Measurements from ENCODE around the gene NEDD9. TPM values are rescaled to one million over a fixed set of nuclear protein-coding genes. Genes with fewer than 3 reads are reported as not detected.
A peak's percentile ranks its signal among the peaks of the same experiment; 100 is the strongest.

Gene NEDD9
- total RNA-seq, 6 donors from 2014 or later = 122 to 334 (median 173) TPM

GRCh38 chr6:11218102-11218442 lies 14.4 kb downstream of the NEDD9 start:
- Histone ChIP-seq H3K4me3 (no peak overlapping the region), H3K27ac (peak overlapping the region; percentile 82 to 93 (median 92)), H3K4me1 (peaks cover 98 to 100% (median 98%) of the 10 kb centered on the region in 4 donors), H3K27me3 (no peaks in the 10 kb centered on the region), H3K9me3 (no peaks in the 10 kb centered on the region), H3K36me3 (peaks cover 3 to 85% (median 13%) of the 10 kb centered on the region in 4 donors)
- no peak for TF ChIP-seq EP300 (IDR thresholded peaks at IDR 0.05)
- 74 to 84% methylated on average over 3 of the region's 3 CpGs for WGBS, 2 donors
- ATAC-seq (ENCODE audit: low FRiP score in 2 of 2) (no peak), DNase-seq (no peak)

DNA sequence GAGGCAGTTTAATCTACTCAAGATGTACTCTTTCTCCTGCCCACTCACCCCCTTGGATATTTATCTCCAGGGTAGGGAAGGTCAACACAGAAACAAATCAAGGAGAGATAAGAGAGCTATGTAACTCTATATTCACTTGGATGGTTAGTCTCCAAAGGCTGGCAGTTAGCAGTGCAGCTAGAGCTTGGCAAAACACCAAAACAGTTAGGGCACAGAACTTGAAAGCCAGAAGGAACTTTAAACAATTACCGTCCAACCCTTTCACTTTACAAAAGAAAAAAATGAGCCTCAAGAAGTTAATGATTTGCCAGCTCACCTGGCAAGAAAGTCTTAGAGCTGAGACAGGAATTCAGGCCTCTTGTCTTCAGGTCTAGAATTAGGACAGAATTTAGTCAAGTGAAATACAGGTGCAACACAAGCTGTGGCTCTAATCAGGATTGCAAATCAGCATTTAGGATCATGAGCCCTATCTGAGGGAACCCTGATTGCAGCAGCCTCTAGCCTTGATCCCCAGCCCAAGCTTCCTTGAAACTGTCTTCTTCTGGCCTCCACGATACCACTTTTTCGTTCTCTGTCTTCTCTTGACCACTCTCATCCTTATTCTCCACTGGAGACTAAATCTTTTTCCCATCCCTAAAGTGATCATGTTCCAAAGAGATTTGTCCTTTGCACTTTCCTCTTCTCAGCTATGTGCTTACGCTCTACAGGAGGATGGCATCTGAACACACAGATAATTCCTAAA lies 14.9 kb downstream of the NEDD9 start:
- DNase-seq (no peak), ATAC-seq (ENCODE audit: low FRiP score in 2 of 2) (no peak)
- H3K4me3 ChIP-seq = no peak overlapping the region
- H3K27ac ChIP-seq = peak overlapping the region; percentile 82 to 93 (median 92)
- H3K9me3 ChIP-seq = no peaks in the 10 kb centered on the region
- peaks cover 3 to 85% (median 17%) of the 10 kb centered on the region in 4 donors for H3K36me3 ChIP-seq
- peaks cover 98 to 100% (median 98%) of the 10 kb centered on the region in 4 donors for H3K4me1 ChIP-seq
- H3K27me3 ChIP-seq = no peaks in the 10 kb centered on the region
- WGBS, 2 donors = 45 to 50% methylated on average over 4 of the region's 4 CpGs
- TF ChIP-seq EP300 (IDR thresholded peaks at IDR 0.05) = peak in 2 of 4 donors; percentile 13 to 56
- TF ChIP-seq, protein P1, sequence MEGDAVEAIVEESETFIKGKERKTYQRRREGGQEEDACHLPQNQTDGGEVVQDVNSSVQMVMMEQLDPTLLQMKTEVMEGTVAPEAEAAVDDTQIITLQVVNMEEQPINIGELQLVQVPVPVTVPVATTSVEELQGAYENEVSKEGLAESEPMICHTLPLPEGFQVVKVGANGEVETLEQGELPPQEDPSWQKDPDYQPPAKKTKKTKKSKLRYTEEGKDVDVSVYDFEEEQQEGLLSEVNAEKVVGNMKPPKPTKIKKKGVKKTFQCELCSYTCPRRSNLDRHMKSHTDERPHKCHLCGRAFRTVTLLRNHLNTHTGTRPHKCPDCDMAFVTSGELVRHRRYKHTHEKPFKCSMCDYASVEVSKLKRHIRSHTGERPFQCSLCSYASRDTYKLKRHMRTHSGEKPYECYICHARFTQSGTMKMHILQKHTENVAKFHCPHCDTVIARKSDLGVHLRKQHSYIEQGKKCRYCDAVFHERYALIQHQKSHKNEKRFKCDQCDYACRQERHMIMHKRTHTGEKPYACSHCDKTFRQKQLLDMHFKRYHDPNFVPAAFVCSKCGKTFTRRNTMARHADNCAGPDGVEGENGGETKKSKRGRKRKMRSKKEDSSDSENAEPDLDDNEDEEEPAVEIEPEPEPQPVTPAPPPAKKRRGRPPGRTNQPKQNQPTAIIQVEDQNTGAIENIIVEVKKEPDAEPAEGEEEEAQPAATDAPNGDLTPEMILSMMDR (IDR thresholded peaks at IDR 0.05) = no peak

DNA sequence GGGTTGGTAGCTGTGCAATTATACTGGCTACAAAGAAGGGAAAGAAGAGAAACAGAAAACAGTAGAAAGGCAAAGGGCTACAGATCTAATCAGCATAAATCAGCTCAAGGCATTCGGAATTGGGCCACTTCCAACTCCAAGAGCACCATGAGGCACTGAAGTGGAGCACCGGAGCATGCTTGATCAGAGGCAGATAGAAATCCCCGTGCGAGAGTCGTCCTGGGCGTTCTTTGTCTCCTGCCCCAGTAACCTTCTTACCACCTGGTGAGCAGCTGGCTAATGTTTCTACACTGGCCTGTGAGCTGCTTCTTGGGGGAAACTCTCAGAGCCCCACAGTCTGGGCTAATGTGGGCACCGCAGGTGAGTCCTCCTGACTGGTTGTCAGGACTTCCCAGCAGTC lies 16.7 kb downstream of the NEDD9 start:
- Histone ChIP-seq H3K27me3 (no peaks in the 10 kb centered on the region), H3K36me3 (peaks cover 8 to 85% (median 30%) of the 10 kb centered on the region in 4 donors), H3K4me1 (peaks cover 98 to 100% (median 99%) of the 10 kb centered on the region in 4 donors), H3K4me3 (peak overlapping the region in 1 of 4 donors; percentile 11), H3K9me3 (no peaks in the 10 kb centered on the region), H3K27ac (peak overlapping the region; percentile 82 to 93 (median 92))
- ATAC-seq (ENCODE audit: low FRiP score in 2 of 2) = no peak
- peak in 1 of 2 donors; percentile 10 for TF ChIP-seq POLR2AphosphoS5 (IDR thresholded peaks at IDR 0.05)
- TF ChIP-seq EP300 (IDR thresholded peaks at IDR 0.05) = no peak
- 50 to 52% methylated on average over 5 to 6 of the region's 7 CpGs for WGBS, 2 donors
- peak in 1 of 2 donors; percentile 71 for DNase-seq

- TF ChIP-seq POLR2A (IDR thresholded peaks at IDR 0.05) (no peak), POLR2AphosphoS5 (IDR thresholded peaks at IDR 0.05) (no peak)
- TF ChIP-seq, protein P1 (IDR thresholded peaks at IDR 0.05) = no peak
- 63 to 65% methylated on average over 9 of the region's 9 CpGs for WGBS, 2 donors
Measured at GRCh38 chr6:11214901-11215300, 17.6 kb downstream of the NEDD9 start.

DNA sequence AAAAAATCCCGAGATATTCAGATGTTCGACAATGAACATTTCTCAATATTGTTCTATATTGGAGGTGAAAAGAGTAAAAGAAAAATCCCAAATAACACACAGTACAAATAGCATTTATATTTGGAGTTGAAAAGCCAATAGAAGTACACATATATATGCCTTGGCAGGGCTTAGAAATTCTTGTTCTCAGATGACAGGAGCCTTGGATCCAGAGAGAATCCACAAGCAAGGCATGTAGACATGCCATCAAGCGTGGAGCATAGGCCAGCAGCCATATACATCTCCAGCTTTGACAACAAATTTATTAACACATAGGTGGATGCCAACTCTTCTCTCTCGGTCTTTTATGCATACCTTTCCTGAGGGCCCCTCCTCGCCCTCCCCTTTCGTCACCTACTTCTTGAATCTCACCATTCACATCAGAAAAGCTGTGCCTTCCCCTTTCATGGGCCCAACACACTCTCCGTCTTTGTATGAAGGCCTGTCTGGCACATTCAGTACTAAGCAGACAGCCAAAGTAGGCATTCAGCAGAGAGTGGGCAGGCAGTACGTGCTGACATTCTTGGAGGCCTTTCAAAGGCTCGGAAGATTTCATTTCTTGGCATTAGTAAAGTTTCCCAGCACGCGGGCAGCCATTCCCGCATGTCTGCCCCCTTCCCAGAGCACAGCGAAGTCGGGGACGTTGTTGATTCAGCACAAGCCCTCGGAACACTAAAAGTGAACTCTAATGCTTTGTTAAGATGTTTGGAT lies 18.2 kb downstream of the NEDD9 start:
- ATAC-seq (ENCODE audit: low FRiP score in 2 of 2) = no peak

More at GRCh38 chr6:11214901-11215300, 17.6 kb downstream of the NEDD9 start:
- Histone ChIP-seq H3K27me3 (no peaks in the 10 kb centered on the region), H3K4me3 (peak overlapping the region in 1 of 4 donors; percentile 11), H3K9me3 (no peaks in the 10 kb centered on the region), H3K4me1 (peaks cover 98 to 99% (median 98%) of the 10 kb centered on the region in 4 donors), H3K36me3 (peaks cover 8 to 85% (median 35%) of the 10 kb centered on the region in 4 donors), H3K27ac (peak overlapping the region; percentile 82 to 93 (median 92))
- ATAC-seq (ENCODE audit: low FRiP score in 2 of 2) (no peak), DNase-seq (no peak)

More for the DNA sequence above, 18.2 kb downstream of the NEDD9 start:
- Histone ChIP-seq H3K9me3 (no peaks in the 10 kb centered on the region), H3K27ac (peak overlapping the region; percentile 82 to 93 (median 92)), H3K36me3 (peaks cover 10 to 85% (median 37%) of the 10 kb centered on the region in 4 donors), H3K27me3 (no peaks in the 10 kb centered on the region), H3K4me1 (peaks cover 95 to 98% (median 98%) of the 10 kb centered on the region in 4 donors), H3K4me3 (peak overlapping the region in 1 of 4 donors; percentile 11)
- 57 to 74% methylated on average over 16 of the region's 16 CpGs for WGBS, 2 donors
- TF ChIP-seq POLR2A (IDR thresholded peaks at IDR 0.05) (peak in 2 of 4 donors; percentile 16 to 30), EP300 (IDR thresholded peaks at IDR 0.05) (peak in 2 of 4 donors; percentile 23 to 56), POLR2AphosphoS5 (IDR thresholded peaks at IDR 0.05) (peak; percentile 50 to 55)
- TF ChIP-seq, protein P1 (IDR thresholded peaks at IDR 0.05) = no peak
- no peak for DNase-seq

Data from upper lobe of left lung (tissue), 6 donors.